GM12874 (cell line): ENCODE data around the gene RAMP1.

Experiments used
- TF ChIP-seq, protein P1 (sequence below): IDR thresholded peaks from 2 replicates; pipeline ENCODE4 v1.5.1; 2011; ENCODE audit warnings: low read depth, mild to moderate bottlenecking, control low read depth, low read length, moderate library complexity; ENCODE audit not compliant: insufficient read depth

The RAMP1 gene

DNA sequence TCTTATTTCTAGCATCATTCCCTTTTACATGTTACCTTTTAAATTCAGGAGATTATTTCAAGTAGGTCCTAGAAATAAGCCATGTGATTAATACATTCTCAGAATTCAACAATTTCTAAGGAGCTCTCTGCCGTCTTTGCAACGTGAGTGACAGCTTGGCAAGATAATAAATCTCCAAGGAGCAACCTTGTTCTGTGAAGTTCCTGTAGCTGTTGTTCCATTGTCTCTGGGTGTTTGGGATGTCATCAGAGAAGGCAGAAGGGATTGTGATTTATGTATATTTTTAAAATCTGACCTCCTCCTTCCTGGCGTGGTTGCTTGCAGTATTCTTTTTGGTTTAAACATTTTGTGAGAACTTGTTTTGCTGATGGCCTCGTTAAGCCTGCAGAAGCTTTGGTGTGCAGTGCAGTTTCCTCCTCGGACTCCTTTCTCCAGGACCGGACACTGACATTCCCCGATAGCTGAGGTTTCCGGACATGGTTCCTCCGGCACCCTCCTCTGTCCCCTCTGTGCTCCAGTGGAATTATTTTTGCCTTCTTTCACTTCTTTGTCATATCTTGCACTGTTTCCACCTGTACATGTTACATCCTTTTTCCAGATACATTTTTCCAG is 33.7 kb downstream of the RAMP1 start:
- TF ChIP-seq, protein P1, sequence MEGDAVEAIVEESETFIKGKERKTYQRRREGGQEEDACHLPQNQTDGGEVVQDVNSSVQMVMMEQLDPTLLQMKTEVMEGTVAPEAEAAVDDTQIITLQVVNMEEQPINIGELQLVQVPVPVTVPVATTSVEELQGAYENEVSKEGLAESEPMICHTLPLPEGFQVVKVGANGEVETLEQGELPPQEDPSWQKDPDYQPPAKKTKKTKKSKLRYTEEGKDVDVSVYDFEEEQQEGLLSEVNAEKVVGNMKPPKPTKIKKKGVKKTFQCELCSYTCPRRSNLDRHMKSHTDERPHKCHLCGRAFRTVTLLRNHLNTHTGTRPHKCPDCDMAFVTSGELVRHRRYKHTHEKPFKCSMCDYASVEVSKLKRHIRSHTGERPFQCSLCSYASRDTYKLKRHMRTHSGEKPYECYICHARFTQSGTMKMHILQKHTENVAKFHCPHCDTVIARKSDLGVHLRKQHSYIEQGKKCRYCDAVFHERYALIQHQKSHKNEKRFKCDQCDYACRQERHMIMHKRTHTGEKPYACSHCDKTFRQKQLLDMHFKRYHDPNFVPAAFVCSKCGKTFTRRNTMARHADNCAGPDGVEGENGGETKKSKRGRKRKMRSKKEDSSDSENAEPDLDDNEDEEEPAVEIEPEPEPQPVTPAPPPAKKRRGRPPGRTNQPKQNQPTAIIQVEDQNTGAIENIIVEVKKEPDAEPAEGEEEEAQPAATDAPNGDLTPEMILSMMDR, result no peak

DNA sequence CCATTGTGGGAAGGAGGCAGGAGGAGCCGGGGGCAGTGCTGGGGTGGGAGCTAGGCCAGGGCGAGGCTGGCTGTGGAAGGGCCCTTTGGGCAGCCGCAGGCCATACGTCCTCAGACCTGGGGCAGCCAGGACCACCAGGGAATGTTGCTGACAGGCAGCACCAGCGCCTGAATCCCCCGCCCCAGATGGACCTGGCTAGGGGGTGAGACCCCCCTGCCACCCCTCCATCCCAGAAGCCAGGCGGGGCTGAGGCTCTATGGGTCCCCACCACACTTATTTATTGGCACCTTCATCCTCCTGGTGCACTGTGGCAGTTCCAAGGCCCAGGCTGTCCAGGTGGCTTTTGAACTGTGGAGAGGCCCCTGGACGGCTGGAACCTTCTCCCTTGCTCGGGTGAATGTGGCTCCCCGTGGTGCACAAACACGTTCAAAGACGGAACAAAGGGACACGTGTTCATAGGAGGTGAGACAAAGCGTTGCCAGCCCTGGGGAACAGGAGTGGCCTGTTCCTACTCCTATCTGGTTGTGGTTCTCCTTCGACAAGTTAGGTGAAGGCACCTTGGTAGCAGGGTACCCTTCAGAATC is 35.1 kb downstream of the RAMP1 start:
- TF ChIP-seq, protein P1, result no peak

DNA sequence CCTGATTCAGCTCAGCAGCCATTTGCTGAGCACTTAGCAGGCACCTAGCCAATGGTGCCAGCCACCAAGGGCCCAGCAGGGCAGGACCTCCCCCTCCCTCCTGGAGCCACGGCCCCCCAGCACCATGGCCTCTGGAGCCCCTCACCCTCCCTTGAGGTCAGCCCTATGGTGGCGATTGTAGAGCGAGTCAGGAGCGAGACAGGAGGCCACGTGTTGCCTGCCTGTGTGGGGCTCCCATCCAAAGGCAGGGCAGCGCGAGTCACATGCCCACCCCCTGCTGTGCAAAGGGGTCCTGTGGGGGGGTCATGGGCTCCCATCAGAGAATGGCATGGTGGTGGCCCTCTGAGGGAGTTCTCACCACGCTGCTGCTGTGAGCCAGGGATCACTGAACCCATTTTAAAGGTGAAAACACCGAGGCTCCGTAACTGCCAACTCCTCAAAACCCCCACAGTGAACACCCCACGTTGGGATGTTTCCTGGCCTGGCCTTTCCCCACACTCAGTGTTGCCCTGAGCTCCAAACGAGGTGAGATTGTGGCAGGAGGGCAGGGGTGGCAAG is 35.6 kb downstream of the RAMP1 start:
- TF ChIP-seq, protein P1, result no peak

- TF ChIP-seq, protein P1, result no peak
These were observed 36.4 kb downstream of the RAMP1 start for GRCh38 chr2:237895544-237896506.

DNA sequence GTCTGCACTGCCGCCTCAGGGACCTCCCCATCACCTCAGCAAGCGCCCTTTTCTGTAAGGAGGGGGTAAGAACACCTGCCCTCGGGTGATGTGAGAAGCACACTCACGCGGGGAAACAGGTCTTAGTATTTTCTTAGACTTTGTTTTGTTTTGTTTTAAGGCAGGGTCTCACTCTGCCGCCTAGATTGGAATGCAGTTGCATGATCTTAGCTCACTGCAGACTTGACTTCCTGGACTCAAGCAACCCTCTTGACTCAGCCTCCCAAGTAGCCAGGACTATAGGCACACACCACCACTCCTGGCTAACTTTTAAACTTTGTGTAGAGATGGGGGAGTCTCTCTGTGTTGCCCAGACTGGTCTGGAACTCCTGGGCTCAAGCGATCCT is 37.1 kb downstream of the RAMP1 start:
- TF ChIP-seq, protein P1, result no peak

- TF ChIP-seq, protein P1, result no peak
These were observed 37.5 kb downstream of the RAMP1 start for GRCh38 chr2:237896956-237897355.

DNA sequence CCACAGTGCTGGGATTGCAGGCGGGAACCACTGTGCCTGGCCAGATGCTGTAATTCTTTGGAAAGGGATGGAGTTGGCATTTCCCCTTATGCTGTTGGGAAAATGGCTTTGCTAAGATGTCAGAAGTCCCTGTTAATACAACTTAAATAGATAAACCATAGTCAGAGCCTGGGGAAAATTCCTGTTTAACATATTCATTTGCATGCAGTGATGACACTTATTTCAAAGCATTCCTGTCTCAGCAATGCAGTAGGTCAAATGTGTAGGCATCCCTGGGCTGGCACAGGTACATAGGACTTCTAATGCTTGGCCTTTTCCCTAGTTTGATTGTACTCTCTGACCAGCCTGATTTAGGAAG is 38.6 kb downstream of the RAMP1 start:
- TF ChIP-seq, protein P1, result no peak
